GM12873 (cell line): ENCODE data around the gene GRAMD1C.

Experiments used
- TF ChIP-seq, protein P1 (sequence below): IDR thresholded peaks from 2 replicates; pipeline ENCODE4 v1.5.1; 2012; ENCODE audit warnings: low read depth, mild to moderate bottlenecking, moderate library complexity, low read length, control low read depth; ENCODE audit not compliant: insufficient read depth; ENCODE audit errors: missing control alignments

The GRAMD1C gene

DNA sequence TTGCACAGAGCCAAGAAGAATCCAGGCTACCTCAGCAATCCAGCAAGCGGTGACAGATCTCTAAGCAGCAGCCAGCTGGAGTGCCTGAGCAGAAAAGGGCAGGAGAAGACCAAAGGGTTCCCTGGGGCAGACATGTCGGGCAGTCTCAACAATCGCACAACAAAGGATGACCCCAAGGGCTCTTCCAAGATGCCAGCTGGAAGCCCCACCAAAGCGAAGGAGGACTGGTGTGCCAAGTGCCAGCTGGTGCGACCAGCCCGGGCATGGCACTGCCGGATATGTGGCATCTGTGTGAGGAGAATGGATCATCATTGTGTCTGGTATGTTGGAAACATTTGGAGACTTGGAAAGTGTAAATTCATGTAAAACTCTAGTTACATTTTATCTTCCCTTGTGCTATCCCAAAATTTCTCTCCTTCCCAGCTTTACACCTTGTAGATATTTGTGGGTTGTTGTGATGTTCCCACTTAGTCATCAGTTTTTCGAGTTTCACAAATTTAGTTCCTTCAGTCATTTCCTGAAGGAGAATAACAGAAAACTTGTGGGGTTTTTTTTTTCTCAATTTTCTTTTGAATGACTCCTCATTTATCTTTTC is 115.6 kb downstream of the GRAMD1C start:
- TF ChIP-seq, protein P1, sequence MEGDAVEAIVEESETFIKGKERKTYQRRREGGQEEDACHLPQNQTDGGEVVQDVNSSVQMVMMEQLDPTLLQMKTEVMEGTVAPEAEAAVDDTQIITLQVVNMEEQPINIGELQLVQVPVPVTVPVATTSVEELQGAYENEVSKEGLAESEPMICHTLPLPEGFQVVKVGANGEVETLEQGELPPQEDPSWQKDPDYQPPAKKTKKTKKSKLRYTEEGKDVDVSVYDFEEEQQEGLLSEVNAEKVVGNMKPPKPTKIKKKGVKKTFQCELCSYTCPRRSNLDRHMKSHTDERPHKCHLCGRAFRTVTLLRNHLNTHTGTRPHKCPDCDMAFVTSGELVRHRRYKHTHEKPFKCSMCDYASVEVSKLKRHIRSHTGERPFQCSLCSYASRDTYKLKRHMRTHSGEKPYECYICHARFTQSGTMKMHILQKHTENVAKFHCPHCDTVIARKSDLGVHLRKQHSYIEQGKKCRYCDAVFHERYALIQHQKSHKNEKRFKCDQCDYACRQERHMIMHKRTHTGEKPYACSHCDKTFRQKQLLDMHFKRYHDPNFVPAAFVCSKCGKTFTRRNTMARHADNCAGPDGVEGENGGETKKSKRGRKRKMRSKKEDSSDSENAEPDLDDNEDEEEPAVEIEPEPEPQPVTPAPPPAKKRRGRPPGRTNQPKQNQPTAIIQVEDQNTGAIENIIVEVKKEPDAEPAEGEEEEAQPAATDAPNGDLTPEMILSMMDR: no peak

DNA sequence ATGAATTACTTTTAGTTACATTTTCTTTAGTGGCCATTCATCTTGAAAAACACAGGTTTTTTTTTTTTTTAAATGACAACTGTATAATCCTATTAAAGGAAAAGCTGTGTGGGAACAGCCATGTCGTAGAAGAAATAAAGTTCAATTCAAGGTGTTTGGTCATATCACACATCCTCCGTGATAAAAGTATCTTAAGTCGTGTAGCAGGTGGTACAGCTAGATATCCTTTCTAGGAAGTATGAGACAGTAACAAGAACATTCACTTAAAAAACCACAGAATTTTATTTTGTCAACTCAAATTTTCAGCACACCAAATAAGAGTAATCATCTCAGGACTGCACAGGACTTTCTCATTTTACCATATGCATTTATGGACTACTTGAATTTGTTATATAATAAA is 125.3 kb downstream of the GRAMD1C start:
- TF ChIP-seq, protein P1: no peak

DNA sequence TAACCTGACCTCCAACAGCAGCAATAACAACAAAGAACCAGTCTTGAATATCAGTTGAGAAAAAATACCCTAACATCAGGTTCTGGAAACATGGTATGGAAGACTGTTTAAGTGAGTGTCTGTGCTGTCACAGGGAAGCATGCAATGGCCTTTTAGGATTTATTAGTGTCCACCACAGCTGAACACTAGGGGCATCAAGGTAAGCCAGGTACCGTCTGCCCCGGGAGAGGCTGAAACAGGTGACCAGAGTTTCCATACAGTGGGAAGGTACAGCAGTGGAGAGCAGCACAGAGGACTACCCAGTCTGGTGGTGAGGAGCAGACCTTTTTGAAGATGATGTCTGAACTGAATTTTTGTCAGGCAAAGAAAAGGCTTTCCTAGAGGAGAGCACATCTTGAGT is 127.6 kb downstream of the GRAMD1C start:
- TF ChIP-seq, protein P1: peak; percentile 16

DNA sequence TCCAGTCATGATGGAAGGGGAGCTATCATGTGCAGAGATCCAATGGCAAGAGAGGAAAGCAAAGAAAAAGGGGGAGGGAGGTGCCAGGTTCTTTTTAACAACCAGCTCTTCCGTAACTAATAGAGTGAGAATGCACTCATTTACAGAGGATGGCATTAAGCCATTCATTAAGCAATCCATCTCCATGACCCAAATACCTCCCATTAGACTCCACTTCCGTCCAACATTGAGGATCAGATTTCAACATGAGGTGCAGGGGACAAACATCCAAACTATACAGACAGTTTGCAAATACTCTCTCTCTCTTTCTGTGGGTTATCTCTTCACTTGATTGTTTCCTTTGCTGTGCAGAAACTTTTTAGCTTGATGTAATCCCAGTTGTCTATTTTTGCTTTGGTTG is 130.4 kb downstream of the GRAMD1C start:
- TF ChIP-seq, protein P1: no peak

DNA sequence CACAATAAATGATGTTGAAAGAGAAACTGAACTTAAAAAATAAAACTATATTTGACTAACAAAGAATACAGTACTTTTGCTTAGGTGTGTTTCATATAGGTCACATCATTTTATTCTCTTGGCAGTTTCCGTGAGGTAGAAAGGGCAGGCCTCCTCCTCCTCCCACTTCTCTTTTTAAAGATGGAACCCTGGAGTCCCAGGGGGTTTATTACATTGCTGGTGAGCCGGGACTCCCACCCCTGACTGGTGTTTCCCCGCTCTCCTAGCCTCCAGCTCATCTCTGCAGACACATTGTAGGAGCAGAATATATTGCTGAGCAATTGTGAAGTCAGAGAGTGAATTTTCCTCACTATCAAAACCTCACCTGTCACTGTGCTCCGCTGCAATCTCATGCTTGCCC is 139.2 kb downstream of the GRAMD1C start:
- TF ChIP-seq, protein P1: no peak

DNA sequence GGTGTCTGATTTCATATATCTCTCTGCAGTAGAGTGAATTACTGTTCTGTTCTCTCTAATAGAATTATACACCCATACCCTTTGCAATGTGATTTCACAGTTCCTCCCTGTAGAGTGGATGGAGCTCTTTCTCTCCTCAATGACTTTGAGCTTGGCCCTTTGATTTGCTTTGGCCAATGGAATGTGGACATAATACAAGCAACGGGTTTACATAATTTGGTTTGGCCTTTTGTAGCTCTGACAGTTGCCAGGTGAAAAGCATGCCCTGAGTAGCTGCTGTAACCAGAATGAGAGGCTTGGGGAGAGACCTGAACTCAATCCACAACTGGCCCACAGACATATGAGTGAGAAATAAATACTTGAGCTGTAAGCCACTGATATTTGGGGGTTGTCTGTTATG is 141.3 kb downstream of the GRAMD1C start:
- TF ChIP-seq, protein P1: no peak

DNA sequence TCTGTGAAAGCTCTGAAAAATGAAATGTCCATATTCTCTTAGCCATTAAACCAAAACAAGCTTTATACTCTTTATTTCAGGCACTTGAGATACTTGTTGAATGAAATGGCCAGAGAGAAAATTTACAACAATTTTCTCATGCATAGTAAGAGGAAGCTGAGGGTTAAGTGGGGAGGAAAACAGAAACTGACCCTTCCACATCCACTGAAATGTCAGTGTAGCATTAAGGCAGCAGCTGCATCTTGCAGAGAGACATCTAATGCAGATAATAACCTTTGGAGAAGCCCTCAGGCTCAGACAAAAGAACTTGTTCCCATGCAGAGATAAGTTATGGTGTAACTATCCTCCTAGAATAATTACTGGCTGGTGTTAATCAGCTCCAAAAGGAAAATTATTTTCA is 143.2 kb downstream of the GRAMD1C start:
- TF ChIP-seq, protein P1: no peak

DNA sequence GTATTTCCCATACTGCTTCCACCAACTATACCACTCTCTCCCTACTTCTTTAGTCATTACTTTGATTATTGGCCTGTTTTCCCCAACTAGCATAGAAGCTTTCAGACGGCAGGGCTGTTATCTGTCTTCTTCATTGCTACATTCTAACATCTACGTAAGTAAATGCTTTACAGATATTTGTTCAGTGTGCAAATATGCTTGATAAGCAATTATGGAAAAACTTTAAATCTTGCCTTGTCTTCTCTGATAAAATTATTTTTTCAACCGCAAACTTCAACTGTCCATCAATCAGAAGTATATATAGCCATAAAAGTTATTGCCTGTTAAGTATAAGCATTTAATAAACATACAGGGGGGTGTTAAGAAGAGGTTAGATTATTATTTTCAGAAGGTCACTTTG is 145.0 kb downstream of the GRAMD1C start:
- TF ChIP-seq, protein P1: no peak
